ENCODE results near the gene DNAJC1.

- TF ChIP-seq POLR2A (IDR thresholded peaks at IDR 0.05) (no peak), CTCF (IDR thresholded peaks at IDR 0.05) (no peak)
Observed at GRCh38 chr10:21895932-21896331, 107.6 kb downstream of the DNAJC1 start.
